Fibroblast of lung (primary cell): Measurements from ENCODE around the gene TECPR2. TPM values are rescaled to one million over a fixed set of nuclear protein-coding genes. Genes with fewer than 3 reads are reported as not detected.

Source experiments
- DNase-seq, 2 donors: peaks; one replicate each; pipeline versions ENCODE4 v3.0.0 to v3.0.0-alpha.2; 2010; ENCODE audit warnings: low read depth in 2 of 2
- H2AFZ ChIP-seq: 2 replicates; pipeline ENCODE4 v1.5.1; 2012; ENCODE audit warnings: low read length, control low read depth, inconsistent platforms
- H3K27ac ChIP-seq: 2 replicates; pipeline ENCODE4 v1.5.1; 2011; ENCODE audit warnings: low read length, control low read depth; ENCODE audit not compliant: insufficient read depth
- H3K27me3 ChIP-seq: 2 replicates; pipeline ENCODE4 v1.5.1; 2011; ENCODE audit warnings: mild to moderate bottlenecking, low read length; ENCODE audit not compliant: control insufficient read depth, insufficient read depth
- H3K36me3 ChIP-seq: 2 replicates; pipeline ENCODE4 v1.5.1; 2011; ENCODE audit warnings: low read length; ENCODE audit not compliant: control insufficient read depth, insufficient read depth
- H3K4me1 ChIP-seq: 2 replicates; pipeline ENCODE4 v1.5.1; 2011; ENCODE audit warnings: low read length; ENCODE audit not compliant: control insufficient read depth, insufficient read depth; ENCODE audit errors: extremely low read depth
- H3K4me2 ChIP-seq: 2 replicates; pipeline ENCODE4 v1.5.1; 2011; ENCODE audit warnings: low read length, control low read depth; ENCODE audit not compliant: insufficient read depth; ENCODE audit errors: extremely low read depth
- H3K4me3 ChIP-seq, 4 experiments: fragments of 200-600 bp in 1 of 4; sonication (generic) in 1 of 4; replicated peaks in 1 of 4; 2 replicates each; pipeline ENCODE4 v1.5.1; 2011 to 2016; ENCODE audit warnings: low read length in 4 of 4, low read depth in 3 of 4, mild to moderate bottlenecking in 3 of 4, control low read depth in 2 of 4, inconsistent platforms in 1 of 4, mixed read lengths in 1 of 4; ENCODE audit not compliant: insufficient read depth in 1 of 4; ENCODE audit errors: control extremely low read depth in 1 of 4
- H3K79me2 ChIP-seq: 2 replicates; pipeline ENCODE4 v1.5.1; 2012; ENCODE audit warnings: mild to moderate bottlenecking, low read length, inconsistent platforms; ENCODE audit not compliant: control insufficient read depth, insufficient read depth
- H3K9ac ChIP-seq: 2 replicates; pipeline ENCODE4 v1.5.1; 2011; ENCODE audit warnings: mild to moderate bottlenecking, low read length, control low read depth; ENCODE audit not compliant: insufficient read depth
- H3K9me3 ChIP-seq: 2 replicates; pipeline ENCODE4 v1.5.1; 2012; ENCODE audit warnings: low read depth, low read length; ENCODE audit not compliant: control insufficient read depth, insufficient read depth
- H4K20me1 ChIP-seq: 2 replicates; pipeline ENCODE4 v1.5.1; 2011; ENCODE audit warnings: low read length; ENCODE audit not compliant: control insufficient read depth, insufficient read depth; ENCODE audit errors: extremely low read depth
- EZH2 ChIP-seq: IDR thresholded peaks from 2 replicates; pipeline ENCODE4 v1.5.1; 2012; ENCODE audit warnings: low read length, control low read depth, mild to moderate bottlenecking; ENCODE audit errors: missing control alignments
- polyA plus RNA-seq, 2 donors: library from polyadenylated mRNA; depleted of rRNA in 1 of 2; stranded (reverse) in 1 of 2; unstranded in 1 of 2; fragments of >200 nt; gene quantifications; 2 replicates each; pipeline ENCODE4 v1.2.1, GENCODE V29; 2011 to 2012; ENCODE audit warnings: missing spikeins in 1 of 2
- total RNA-seq: library from RNA; depleted of rRNA; stranded (reverse); fragments of >200 nt; gene quantifications from 2 replicates; pipeline ENCODE4 v1.2.1, GENCODE V29; 2014
- TF ChIP-seq, protein P1 (sequence below), 2 donors: IDR thresholded peaks in 1 of 2; conservative IDR thresholded peaks in 1 of 2; 1 replicate in 1 of 2; 2 replicates in 1 of 2; pipeline ENCODE4 v1.5.1; 2011 to 2012; ENCODE audit warnings: low read length in 2 of 2, control low read depth in 1 of 2, inconsistent platforms in 1 of 2, low read depth in 1 of 2, mild to moderate bottlenecking in 1 of 2

The TECPR2 gene
- total and polyA plus RNA-seq, 2 donors (not counting 1 experiment from before 2014, with no cell fraction given): 9.2 to 17.8 TPM

DNA sequence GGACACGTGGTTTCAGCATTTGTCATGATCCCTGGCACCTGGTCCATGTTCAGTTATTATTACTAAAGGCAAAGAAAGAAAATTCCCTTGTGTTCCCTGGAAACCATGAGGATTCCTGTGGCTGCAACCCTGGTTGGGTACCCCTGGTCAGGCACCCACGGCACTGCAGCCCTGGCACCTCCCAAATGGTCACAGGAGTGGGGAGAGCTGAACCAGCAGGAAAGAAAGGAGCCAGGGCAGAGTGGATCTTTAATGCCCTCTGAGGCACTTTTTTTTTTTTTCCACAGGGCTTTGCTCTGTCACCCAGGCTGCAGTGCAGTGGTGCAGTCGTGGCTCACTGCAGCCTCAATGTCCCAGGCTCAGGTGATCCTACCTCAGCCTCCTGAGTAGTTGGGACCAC is 17.5 kb upstream of the TECPR2 start:
- Histone ChIP-seq H3K4me3 (no peak overlapping the region), H4K20me1 (no peaks in the 10 kb centered on the region), H3K9ac (no peak overlapping the region), H3K9me3 (no peaks in the 10 kb centered on the region), H3K4me2 (no peak overlapping the region), H3K36me3 (peaks cover 10% of the 10 kb centered on the region), H2AFZ (no peak overlapping the region), H3K27me3 (no peaks in the 10 kb centered on the region), H3K27ac (no peak overlapping the region), H3K4me1 (no peaks in the 10 kb centered on the region), H3K79me2 (no peaks in the 10 kb centered on the region)
- DNase-seq: no peak
- no peak for TF ChIP-seq EZH2
- TF ChIP-seq, protein P1, sequence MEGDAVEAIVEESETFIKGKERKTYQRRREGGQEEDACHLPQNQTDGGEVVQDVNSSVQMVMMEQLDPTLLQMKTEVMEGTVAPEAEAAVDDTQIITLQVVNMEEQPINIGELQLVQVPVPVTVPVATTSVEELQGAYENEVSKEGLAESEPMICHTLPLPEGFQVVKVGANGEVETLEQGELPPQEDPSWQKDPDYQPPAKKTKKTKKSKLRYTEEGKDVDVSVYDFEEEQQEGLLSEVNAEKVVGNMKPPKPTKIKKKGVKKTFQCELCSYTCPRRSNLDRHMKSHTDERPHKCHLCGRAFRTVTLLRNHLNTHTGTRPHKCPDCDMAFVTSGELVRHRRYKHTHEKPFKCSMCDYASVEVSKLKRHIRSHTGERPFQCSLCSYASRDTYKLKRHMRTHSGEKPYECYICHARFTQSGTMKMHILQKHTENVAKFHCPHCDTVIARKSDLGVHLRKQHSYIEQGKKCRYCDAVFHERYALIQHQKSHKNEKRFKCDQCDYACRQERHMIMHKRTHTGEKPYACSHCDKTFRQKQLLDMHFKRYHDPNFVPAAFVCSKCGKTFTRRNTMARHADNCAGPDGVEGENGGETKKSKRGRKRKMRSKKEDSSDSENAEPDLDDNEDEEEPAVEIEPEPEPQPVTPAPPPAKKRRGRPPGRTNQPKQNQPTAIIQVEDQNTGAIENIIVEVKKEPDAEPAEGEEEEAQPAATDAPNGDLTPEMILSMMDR (conservative IDR thresholded peaks at IDR 0.05 in 1 of 2, IDR thresholded peaks at IDR 0.05 in 1 of 2; ENCODE audit: low read depth in 1 of 2, low read length in 2 of 2): no peak

DNA sequence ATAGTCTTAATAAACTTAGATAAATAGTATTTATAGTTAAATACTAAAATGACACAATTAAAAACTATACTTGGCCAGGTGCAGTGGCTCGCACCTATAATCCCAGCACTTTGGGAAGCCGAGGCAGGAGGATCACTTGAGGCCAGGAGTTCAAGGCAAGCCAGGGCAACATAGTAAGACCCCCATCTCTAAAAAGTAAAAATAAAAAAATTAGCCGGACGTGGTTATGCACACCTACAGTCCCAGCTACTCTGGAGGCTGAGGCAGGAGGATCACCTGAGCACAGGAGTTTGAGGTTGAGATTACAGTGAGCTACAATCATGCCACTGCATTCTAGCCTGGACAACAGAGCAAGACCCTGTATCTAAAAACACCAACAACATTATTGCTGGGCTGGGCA is 16.1 kb upstream of the TECPR2 start:
- Histone ChIP-seq H3K36me3 (peaks cover 9% of the 10 kb centered on the region), H3K27me3 (no peaks in the 10 kb centered on the region), H2AFZ (no peak overlapping the region)

DNA sequence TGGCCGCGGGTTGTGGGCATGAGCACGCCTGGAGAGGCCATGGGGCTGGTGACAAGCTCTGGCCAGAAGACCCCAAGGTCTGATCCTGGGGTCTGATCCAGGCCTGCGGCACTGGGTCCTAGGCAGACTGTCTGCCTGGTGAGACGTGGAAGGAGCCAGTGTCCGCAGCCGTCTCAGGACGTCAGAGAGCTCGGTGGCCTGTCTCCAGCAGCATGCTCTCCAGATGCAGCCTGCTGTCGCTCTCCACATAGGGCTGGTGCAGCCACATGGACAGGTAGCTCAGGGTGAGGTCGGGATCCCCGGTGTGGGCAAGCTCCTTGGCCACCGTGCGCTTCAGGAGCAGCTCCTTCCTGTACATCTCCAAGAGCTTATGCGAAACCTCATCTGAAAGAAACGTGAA is 14.4 kb upstream of the TECPR2 start:
- Histone ChIP-seq H3K9me3 (no peaks in the 10 kb centered on the region), H3K9ac (no peak overlapping the region), H3K4me2 (no peak overlapping the region), H2AFZ (no peak overlapping the region), H3K4me1 (no peaks in the 10 kb centered on the region), H3K27me3 (no peaks in the 10 kb centered on the region), H3K79me2 (no peaks in the 10 kb centered on the region), H4K20me1 (no peaks in the 10 kb centered on the region), H3K27ac (no peak overlapping the region), H3K4me3 (no peak overlapping the region), H3K36me3 (peaks cover 8% of the 10 kb centered on the region)
- no peak for DNase-seq
- TF ChIP-seq EZH2: no peak
- TF ChIP-seq, protein P1 (conservative IDR thresholded peaks at IDR 0.05 in 1 of 2, IDR thresholded peaks at IDR 0.05 in 1 of 2; ENCODE audit: low read depth in 1 of 2, low read length in 2 of 2): no peak

More for the DNA sequence above, 16.1 kb upstream of the TECPR2 start:
- H3K27ac ChIP-seq: no peak overlapping the region
- no peaks in the 10 kb centered on the region for H3K4me1 ChIP-seq
- H4K20me1 ChIP-seq: no peaks in the 10 kb centered on the region
- H3K9me3 ChIP-seq: no peaks in the 10 kb centered on the region
- H3K4me3 ChIP-seq: no peak overlapping the region
- H3K79me2 ChIP-seq: no peaks in the 10 kb centered on the region
- no peak overlapping the region for H3K9ac ChIP-seq
- DNase-seq: no peak
- no peak overlapping the region for H3K4me2 ChIP-seq
- TF ChIP-seq EZH2: no peak
- TF ChIP-seq, protein P1 (conservative IDR thresholded peaks at IDR 0.05 in 1 of 2, IDR thresholded peaks at IDR 0.05 in 1 of 2; ENCODE audit: low read depth in 1 of 2, low read length in 2 of 2): no peak
